GM21515 (cell line): Measurements from ENCODE around the gene GAD1.
A peak's percentile ranks its signal among the peaks of the same experiment; 100 is the strongest.

Experiments used
- ATAC-seq: cut with Tn5 transposase; IDR thresholded peaks from one replicate; pipeline ENCODE4 v1.9.1; 2021; ENCODE audit not compliant: unreplicated experiment

GAD1 gene

GRCh38 chr2:170816504-170817092 is at the start of gene GAD1:
Gene GAD1 (plus strand): TSS chr2:170816887. CDS start chr2:170818592, 1,705 bp downstream.
- no peak for ATAC-seq

GRCh38 chr2:170770008-170770605 is 46.6 kb upstream of the GAD1 start, which contains the start of gene ERICH2:
Gene ERICH2 (plus strand): TSS chr2:170770378. CDS start chr2:170770682, 304 bp downstream.
- peak; percentile 66 for ATAC-seq

GRCh38 chr2:170770606-170771420 is 45.9 kb upstream of the GAD1 start:
- ATAC-seq: peak; percentile 72

GRCh38 chr2:170771421-170771937 is 45.2 kb upstream of the GAD1 start:
- no peak for ATAC-seq

- ATAC-seq: no peak
These were observed 44.4 kb upstream of the GAD1 start for GRCh38 chr2:170772295-170772694.

- no peak for ATAC-seq
These were observed 42.6 kb upstream of the GAD1 start for GRCh38 chr2:170774074-170774473.

- no peak for ATAC-seq
These were observed 37.8 kb upstream of the GAD1 start for GRCh38 chr2:170778900-170779299.

- ATAC-seq: no peak
These were observed 37.4 kb upstream of the GAD1 start for GRCh38 chr2:170779304-170779703.

GRCh38 chr2:170782673-170783072 is 34.0 kb upstream of the GAD1 start:
- no peak for ATAC-seq

- ATAC-seq: no peak
These were observed 33.1 kb upstream of the GAD1 start for GRCh38 chr2:170783549-170783948.

- ATAC-seq: no peak
These were observed 17.7 kb upstream of the GAD1 start for GRCh38 chr2:170798996-170799395.

GRCh38 chr2:170806548-170806947 is 10.1 kb upstream of the GAD1 start:
- no peak for ATAC-seq

- no peak for ATAC-seq
These were observed 3.7 kb upstream of the GAD1 start for GRCh38 chr2:170812710-170813600.

GRCh38 chr2:170813611-170814532 is 2.8 kb upstream of the GAD1 start:
- ATAC-seq: no peak

- no peak for ATAC-seq
These were observed 2.0 kb upstream of the GAD1 start for GRCh38 chr2:170814533-170815230.

GRCh38 chr2:170815311-170815710 is 1.4 kb upstream of the GAD1 start:
- ATAC-seq: no peak

GRCh38 chr2:170815746-170816503 is 762 bp upstream of the GAD1 start:
- ATAC-seq: no peak
